Peyer's patch (tissue), 4 donors: ENCODE results near the gene PSMC6.

Experiments used
- POLR2A ChIP-seq, 2 donors: fragments of 450-650 bp; IDR thresholded peaks; one replicate each; pipeline ENCODE4 v1.5.1; 2017; ENCODE audit warnings: antibody characterized with exemption in 2 of 2, mild to moderate bottlenecking in 2 of 2, moderate library complexity in 2 of 2
- TF ChIP-seq, protein P1 (sequence below), 6 experiments: fragments of 450-650 bp in 4 of 6; fragments of 200-600 bp in 2 of 6; sonication (generic) in 1 of 6; IDR thresholded peaks; one replicate each; pipeline ENCODE4 v1.5.1; 2017 to 2019; ENCODE audit warnings: antibody characterized with exemption in 6 of 6, mild to moderate bottlenecking in 3 of 6, moderate library complexity in 1 of 6

DNA sequence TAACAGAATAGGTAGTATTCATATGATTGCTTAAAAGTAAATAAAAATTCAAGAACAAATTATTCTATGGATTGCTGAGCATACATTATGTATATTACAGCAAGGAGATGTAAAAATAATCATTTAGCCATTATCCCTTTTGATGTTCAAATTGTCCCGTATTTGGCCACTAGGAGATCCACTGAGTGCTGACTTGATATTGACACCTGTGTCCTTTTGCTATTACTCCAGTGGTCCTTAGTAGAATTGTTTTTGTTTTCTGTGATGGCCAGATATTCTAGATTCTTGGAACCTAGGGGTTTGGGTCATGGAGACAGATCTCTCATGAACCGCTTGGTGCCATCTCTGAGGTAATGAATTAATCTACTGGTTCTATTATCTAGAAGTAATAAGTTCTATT lies 28.4 kb upstream of the PSMC6 start:
- TF ChIP-seq, protein P1, sequence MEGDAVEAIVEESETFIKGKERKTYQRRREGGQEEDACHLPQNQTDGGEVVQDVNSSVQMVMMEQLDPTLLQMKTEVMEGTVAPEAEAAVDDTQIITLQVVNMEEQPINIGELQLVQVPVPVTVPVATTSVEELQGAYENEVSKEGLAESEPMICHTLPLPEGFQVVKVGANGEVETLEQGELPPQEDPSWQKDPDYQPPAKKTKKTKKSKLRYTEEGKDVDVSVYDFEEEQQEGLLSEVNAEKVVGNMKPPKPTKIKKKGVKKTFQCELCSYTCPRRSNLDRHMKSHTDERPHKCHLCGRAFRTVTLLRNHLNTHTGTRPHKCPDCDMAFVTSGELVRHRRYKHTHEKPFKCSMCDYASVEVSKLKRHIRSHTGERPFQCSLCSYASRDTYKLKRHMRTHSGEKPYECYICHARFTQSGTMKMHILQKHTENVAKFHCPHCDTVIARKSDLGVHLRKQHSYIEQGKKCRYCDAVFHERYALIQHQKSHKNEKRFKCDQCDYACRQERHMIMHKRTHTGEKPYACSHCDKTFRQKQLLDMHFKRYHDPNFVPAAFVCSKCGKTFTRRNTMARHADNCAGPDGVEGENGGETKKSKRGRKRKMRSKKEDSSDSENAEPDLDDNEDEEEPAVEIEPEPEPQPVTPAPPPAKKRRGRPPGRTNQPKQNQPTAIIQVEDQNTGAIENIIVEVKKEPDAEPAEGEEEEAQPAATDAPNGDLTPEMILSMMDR (IDR thresholded peaks at IDR 0.05) = peak in 5 of 6 experiments; percentile 22 to 52 (median 43)
- TF ChIP-seq POLR2A (IDR thresholded peaks at IDR 0.05) = no peak
